Stomach (tissue), 9 donors: ENCODE results near the gene OSMR. TPM values are rescaled to one million over a fixed set of nuclear protein-coding genes. Genes with fewer than 3 reads are reported as not detected.

Experiments used
- DNase-seq, 2 donors: peaks; one replicate each; pipeline versions ENCODE4 v3.0.0 to v3.0.0-alpha.2; 2013 to 2019
- H3K27ac ChIP-seq, 5 donors: fragments of 200-600 bp in 4 of 5; sonication (generic) in 4 of 5; one replicate each; pipeline ENCODE4 v1.5.1; 2013 to 2019; ENCODE audit warnings: mild to moderate bottlenecking in 1 of 5, moderate library complexity in 1 of 5
- H3K27me3 ChIP-seq, 3 donors: fragments of 200-600 bp; sonication (generic); one replicate each; pipeline ENCODE4 v1.5.1; 2017 to 2019; ENCODE audit warnings: mixed run types in 1 of 3
- H3K36me3 ChIP-seq, 4 donors: fragments of 200-600 bp; sonication (generic); 1 replicate in 3 of 4; 2 replicates in 1 of 4; pipeline ENCODE4 v1.5.1; 2016 to 2019
- H3K4me1 ChIP-seq, 4 donors: fragments of 200-600 bp; sonication (generic); one replicate each; pipeline ENCODE4 v1.5.1; 2016 to 2019
- H3K4me3 ChIP-seq, 4 donors: fragments of 200-600 bp; sonication (generic) in 3 of 4; one replicate each; pipeline ENCODE4 v1.5.1; 2016 to 2019; ENCODE audit warnings: mild to moderate bottlenecking in 1 of 4
- H3K9me3 ChIP-seq, 4 donors: fragments of 200-600 bp; sonication (generic); one replicate each; pipeline ENCODE4 v1.5.1; 2016 to 2019
- CTCF ChIP-seq, 7 experiments: fragments of 450-650 bp in 4 of 7; fragments of 200-600 bp in 3 of 7; sonication (generic) in 3 of 7; IDR thresholded peaks; one replicate each; pipeline ENCODE4 v1.5.1; 2016 to 2019; ENCODE audit warnings: antibody characterized with exemption in 7 of 7, control low read depth in 2 of 7, mild to moderate bottlenecking in 1 of 7
- EP300 ChIP-seq: sonication (generic); formaldehyde crosslinking; IDR thresholded peaks from one replicate; pipeline ENCODE4 v1.6.1; 2017; ENCODE audit warnings: antibody characterized with exemption
- POLR2A ChIP-seq, 4 donors: fragments of 450-650 bp; IDR thresholded peaks; one replicate each; pipeline ENCODE4 v1.6.1; 2016; ENCODE audit warnings: antibody characterized with exemption in 4 of 4, control low read depth in 2 of 4, mild to moderate bottlenecking in 1 of 4, moderate library complexity in 1 of 4
- POLR2AphosphoS5 ChIP-seq, 3 donors: sonication (generic); formaldehyde crosslinking; IDR thresholded peaks; one replicate each; pipeline ENCODE4 v1.6.1; 2016; ENCODE audit warnings: antibody characterized with exemption in 3 of 3
- WGBS, 5 donors: extraction: QIAGEN DNeasy Blood & Tissue Kit in 3 of 5; methylation state at CpG; one replicate each; pipeline versions ENCODE4 v1.1.5 to v1.1.7; 2013 to 2018; 5-methylcytosine and 5-hydroxymethylcytosine counted together
- intact Hi-C: fragments of 100-400 bp; cut with DNase I; formaldehyde crosslinking; loops from one replicate; pipeline ENCODE4 v1.15.1; 2023; ENCODE audit warnings: low total_unique reads
- polyA plus RNA-seq, 3 donors: library from polyadenylated mRNA; stranded (reverse); fragments of 200-250 nt; gene quantifications; one replicate each; pipeline ENCODE4 v1.2.3, GENCODE V29; 2013
- total RNA-seq, 5 donors: library from RNA; depleted of rRNA; stranded (reverse); fragments of >200 nt; gene quantifications; one replicate each; pipeline versions ENCODE4 v1.1.0 to v1.2.3, GENCODE V29; 2014 to 2016
- donor health status: healthy with polysubstance abuse.
- donor health status: Bipolar disorder and iron deficiency.
- donor health status: healthy.

OSMR gene
- total and polyA plus RNA-seq, 8 donors: 2.7 to 50.3 (median 11.9) TPM

DNA sequence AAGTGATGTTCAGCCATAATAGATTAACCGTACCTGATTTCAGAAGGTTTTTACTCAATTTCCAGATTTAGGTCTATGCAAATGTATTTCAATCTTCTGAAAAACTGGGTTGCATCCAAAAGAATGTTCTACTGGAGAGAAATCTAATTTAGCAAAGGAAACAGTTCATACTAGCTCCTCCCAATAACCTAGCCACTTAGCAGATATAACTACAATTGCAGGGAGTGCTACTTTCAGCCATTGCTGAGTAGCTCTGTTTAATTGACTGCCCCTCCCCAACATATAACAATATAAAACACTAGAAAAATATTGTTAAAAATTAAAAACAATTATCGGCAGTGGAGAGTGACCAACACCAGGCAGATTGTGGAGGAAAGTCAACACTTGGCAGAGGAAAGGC, 7.9 kb upstream of the OSMR start:
- no peak for DNase-seq
- 72 to 95% (median 94%) methylated on average over 2 of the region's 2 CpGs for WGBS, 5 donors
- no peak overlapping the region for H3K27ac ChIP-seq
- H3K4me3 ChIP-seq: no peak overlapping the region
- H3K27me3 ChIP-seq: no peaks in the 10 kb centered on the region
- intact Hi-C loops: no loop called here
- H3K9me3 ChIP-seq: no peaks in the 10 kb centered on the region
- peaks cover 0 to 5% (median 0%) of the 10 kb centered on the region in 4 donors for H3K4me1 ChIP-seq
- no peak for TF ChIP-seq CTCF (IDR thresholded peaks at IDR 0.05)
- TF ChIP-seq POLR2AphosphoS5 (IDR thresholded peaks at IDR 0.05): no peak
- TF ChIP-seq POLR2A (IDR thresholded peaks at IDR 0.05): no peak
- no peak for TF ChIP-seq EP300
- peaks cover 0 to 4% (median 0%) of the 10 kb centered on the region in 4 donors for H3K36me3 ChIP-seq

- DNase-seq: no peak
- Histone ChIP-seq H3K4me3 (peak overlapping the region in 1 of 4 donors; percentile 49), H3K4me1 (peaks cover 10 to 36% (median 24%) of the 10 kb centered on the region in 4 donors), H3K27me3 (peaks cover 0 to 22% (median 5%) of the 10 kb centered on the region in 3 donors), H3K27ac (peak overlapping the region in 2 of 5 donors; percentile 6 to 96), H3K9me3 (no peaks in the 10 kb centered on the region), H3K36me3 (peaks cover 0 to 4% (median 0%) of the 10 kb centered on the region in 4 donors)
- no peak for TF ChIP-seq POLR2A (IDR thresholded peaks at IDR 0.05)
- TF ChIP-seq POLR2AphosphoS5 (IDR thresholded peaks at IDR 0.05): no peak
- no peak for TF ChIP-seq CTCF (IDR thresholded peaks at IDR 0.05)
- no peak for TF ChIP-seq EP300
- WGBS, 5 donors: 81 to 96% (median 92%) methylated on average over 1 of the region's 1 CpG
- intact Hi-C loops: no loop called here
Measured at GRCh38 chr5:38843665-38844064, 2.1 kb upstream of the OSMR start.

DNA sequence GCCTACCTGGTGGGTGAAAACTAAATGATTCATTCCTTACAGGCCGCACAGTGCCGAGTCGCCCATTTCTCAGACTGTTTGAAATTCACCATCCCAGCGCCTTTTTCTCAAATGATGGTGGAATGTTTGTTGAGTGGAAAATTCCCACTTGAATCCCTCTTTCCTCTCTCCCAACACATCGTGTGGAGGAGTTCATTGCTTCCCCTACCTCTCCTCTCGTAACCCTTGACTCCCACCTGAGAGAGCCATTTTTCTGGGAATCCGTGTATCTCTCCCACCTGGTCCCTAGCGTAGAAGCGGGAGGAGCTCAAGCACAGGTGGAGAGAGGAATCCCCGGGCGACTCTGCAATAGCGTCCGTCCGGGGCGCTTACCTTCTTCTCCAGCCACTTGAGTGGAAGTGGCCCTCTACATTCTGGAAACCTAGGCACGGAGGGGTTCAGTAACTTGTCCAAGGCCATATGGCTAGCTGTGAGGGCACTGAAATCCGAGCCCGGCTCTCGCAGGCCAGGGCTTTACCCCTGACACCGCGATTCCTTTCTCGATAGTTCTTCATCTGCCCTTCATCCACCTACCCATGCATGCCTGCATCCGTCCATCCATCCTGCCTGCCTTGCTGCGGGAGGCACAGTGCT, 683 bp downstream of the OSMR start:
- Histone ChIP-seq H3K4me1 (peaks cover 13 to 55% (median 33%) of the 10 kb centered on the region in 4 donors), H3K9me3 (peaks cover 0 to 4% (median 0%) of the 10 kb centered on the region in 4 donors), H3K27ac (peak overlapping the region; percentile 89 to 96 (median 94)), H3K27me3 (peaks cover 0 to 22% (median 5%) of the 10 kb centered on the region in 3 donors), H3K36me3 (peaks cover 0 to 8% (median 2%) of the 10 kb centered on the region in 4 donors), H3K4me3 (peak overlapping the region; percentile 49 to 72 (median 70))
- 23 to 34% (median 26%) methylated on average over 23 to 24 of the region's 24 CpGs for WGBS, 5 donors
- intact Hi-C loops: no loop called here
- no peak for TF ChIP-seq EP300
- TF ChIP-seq POLR2AphosphoS5 (IDR thresholded peaks at IDR 0.05): no peak
- no peak for TF ChIP-seq POLR2A (IDR thresholded peaks at IDR 0.05)
- TF ChIP-seq CTCF (IDR thresholded peaks at IDR 0.05): no peak
- peak in 1 of 2 donors; percentile 12 for DNase-seq

DNA sequence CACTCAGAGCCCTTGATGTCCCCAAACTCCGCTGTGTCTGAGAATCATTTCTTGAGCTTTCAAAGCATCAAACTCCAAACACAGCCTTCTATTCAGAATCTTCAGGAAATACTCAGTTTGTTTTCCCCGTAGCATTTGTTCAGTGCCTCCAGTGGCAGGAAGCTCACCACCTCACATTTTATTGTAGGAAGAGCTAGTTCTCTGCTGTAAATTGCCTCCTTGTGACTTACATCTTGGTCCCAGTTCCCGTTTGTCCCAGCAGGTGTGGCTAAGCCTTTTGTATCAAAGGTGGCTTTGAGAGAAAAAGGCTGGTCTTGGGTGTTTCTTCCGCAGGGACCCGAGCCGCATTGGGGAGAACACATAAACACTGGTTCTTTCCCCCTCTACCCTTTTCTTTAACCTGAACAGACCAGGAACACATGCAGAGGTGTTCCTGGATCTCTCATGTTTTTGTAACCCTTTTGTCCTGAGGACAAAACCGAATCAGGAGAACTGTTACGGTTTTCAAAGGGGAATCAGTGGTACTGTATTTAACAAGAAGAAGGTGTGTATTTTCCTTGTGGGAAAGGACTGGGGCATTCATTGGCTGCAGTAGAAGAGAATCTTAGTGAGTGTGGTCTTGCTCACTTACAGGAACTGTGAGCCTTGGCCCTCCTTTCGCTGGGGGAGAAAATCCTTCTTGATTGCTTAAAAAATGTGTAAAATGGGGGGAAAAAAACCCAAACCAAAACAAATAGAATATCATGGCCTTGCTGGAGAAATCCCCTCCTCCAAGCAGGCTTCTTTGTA, 1.9 kb downstream of the OSMR start:
- intact Hi-C loops: no loop called here
- H3K4me1 ChIP-seq: peaks cover 13 to 55% (median 33%) of the 10 kb centered on the region in 4 donors
- DNase-seq: no peak
- TF ChIP-seq POLR2AphosphoS5 (IDR thresholded peaks at IDR 0.05): no peak
- no peak for TF ChIP-seq CTCF (IDR thresholded peaks at IDR 0.05)
- no peak for TF ChIP-seq POLR2A (IDR thresholded peaks at IDR 0.05)
- no peak for TF ChIP-seq EP300
- peak overlapping the region; percentile 49 to 72 (median 70) for H3K4me3 ChIP-seq
- peaks cover 0 to 7% (median 0%) of the 10 kb centered on the region in 4 donors for H3K9me3 ChIP-seq
- peaks cover 0 to 22% (median 5%) of the 10 kb centered on the region in 3 donors for H3K27me3 ChIP-seq
- H3K36me3 ChIP-seq: peaks cover 0 to 9% (median 3%) of the 10 kb centered on the region in 4 donors
- WGBS, 5 donors: 64 to 69% (median 66%) methylated on average over 9 of the region's 9 CpGs
- peak overlapping the region; percentile 30 to 96 (median 94) for H3K27ac ChIP-seq
